ENCODE measurements around the gene CLDN7.

The CLDN7 gene

DNA sequence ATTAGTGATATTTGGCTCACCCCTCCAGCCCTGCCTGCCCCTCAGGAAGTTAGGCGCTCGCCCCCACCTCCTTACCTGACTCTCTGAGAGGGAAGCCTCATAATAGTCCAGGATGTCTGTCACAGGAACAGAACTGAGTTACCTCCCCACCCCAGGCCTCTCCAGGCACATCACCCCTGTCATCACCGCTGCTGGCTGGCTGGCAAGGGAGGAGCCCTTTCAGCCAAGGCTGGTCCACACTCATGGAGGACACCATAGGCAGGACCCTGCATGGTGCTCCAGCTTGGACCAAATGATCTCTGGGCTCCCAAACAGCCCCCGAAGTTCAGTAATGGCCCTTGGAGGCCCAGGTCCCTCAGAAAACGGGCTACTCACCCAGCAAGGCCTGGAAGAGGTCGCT, 44.1 kb downstream of the CLDN7 start:
- DNase-seq, result no peak

DNA sequence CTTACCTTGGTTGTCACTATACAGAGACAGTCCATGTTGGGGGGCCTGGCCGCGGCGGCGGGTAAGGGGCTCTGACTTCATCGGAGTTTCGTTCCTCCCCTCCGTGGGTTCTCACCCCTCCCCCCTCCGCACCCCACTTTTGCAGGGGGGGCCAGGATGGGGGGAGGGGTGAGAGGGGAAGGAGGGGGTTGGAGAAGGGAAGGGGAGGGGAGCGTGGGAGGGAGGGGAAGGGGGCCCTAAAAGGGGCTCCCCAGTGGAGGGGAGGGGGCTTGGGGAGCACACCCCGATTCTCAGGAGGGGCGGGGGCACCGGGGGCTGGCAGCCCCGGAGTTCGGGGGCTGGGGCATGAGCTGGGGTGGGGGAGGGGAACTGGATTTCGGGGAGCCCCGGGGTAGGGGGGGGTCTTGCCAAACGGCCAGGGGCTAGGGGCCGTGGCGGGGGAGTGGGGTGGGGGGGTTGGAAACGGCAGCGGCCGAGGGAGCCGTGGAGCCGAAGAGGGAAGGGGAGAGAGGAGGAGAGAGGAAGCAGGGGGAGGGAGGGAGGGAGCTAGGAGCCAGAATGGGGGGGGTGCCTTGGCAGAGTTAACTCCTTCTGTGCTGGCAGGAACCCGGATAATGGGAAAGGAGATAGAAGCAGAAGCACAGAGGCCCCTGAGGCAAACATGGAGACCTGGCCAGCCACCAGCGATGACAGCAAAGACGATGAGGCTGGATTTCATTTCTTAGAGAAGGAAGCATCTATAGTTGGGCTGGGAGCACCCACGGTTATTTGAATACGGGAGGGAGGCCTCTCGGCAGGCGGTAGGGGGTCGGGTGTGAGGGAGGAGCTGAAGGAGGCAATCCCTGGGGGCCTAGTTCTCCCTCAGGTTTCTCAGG, 44.9 kb downstream of the CLDN7 start:
- DNase-seq, result peak in 1 of 2 donors; percentile 34

GRCh38 chr17:7216242-7217112, 45.8 kb downstream of the CLDN7 start:
- no peak for DNase-seq

- DNase-seq, result no peak
Measured at GRCh38 chr17:7215652-7216180, 46.6 kb downstream of the CLDN7 start.

- no peak for DNase-seq
Measured at GRCh38 chr17:7215136-7215638, 47.1 kb downstream of the CLDN7 start.

DNA sequence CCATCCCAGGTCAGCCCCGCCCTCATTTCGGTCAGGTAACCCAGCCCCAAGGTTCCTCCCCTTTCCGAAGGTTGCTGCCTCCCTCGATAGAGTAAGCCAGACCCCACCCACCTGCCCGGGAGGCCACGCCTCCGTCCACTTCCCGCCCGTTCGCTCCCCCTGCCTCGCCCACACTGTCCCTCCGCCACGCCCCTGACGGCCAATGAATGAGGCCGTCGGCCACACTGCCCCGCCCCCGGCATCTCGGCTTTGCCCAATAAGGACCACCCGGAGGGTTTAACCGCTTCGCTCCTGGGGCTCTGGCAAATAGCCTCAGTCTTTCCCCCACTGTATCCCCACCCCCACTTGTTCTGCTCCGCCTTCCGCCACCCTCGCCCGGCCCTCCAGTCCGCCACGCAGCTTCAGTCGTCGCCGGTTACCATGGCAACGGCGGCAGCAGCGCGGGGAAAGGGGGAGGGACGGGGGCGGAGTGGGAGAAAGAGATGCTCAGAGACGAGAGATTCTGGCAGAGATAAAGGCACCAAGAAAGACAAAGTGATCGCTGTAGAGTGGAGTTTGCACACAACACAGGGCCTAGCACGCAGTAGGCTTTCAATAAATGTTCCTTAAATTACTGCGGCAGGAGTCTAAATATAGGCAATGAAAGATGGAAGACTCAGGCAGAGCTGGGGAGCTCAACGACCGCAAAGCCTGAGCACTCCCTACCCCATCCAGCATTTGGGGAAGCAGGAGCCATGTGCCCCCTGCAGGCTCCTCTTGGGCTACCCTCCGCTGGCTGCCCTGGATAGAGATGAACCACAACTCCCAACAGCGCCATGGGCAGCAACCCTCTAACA, 47.8 kb downstream of the CLDN7 start:
- DNase-seq, result peak; percentile 91 to 95

- peak; percentile 44 for DNase-seq
Measured at GRCh38 chr17:7213895-7214299, 48.4 kb downstream of the CLDN7 start.

DNA sequence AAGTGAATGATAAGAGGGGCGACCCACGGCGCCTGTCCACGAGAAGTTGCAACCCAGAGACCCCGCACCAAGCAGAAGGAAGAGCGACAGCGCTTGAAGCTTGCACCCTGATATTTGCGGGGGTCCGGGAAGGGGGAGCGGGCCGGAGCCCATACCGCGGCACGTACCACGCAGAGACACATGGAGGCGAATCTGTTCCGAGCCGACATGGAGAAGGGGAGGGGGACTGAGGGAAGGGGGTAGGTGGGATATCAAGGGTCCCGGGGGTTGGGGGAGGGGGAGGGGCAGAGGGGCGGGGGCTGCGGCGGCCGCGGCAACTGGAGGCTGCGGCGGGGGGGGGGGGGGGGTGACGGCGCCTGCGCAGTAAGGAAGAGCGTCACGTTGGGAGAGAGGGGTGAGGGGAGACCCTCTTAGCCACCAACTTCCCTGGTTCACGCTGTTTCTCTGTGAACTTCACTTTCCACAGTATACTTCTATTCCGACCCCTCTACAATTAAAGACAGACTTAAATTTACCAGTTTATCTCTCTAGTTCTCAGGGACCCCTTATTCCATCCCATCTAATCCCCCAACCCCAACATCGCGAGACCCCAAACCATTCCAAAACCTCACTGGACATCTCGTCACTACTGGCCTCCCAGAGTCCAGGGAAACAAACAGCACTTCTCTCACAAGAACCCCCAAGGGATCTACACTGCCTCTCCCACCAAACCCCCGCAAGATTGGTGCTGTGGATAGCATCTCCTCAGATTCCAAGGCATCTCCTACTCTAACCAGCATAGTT, 50.6 kb downstream of the CLDN7 start:
- no peak for DNase-seq

All from inflammatory macrophage treated with lipopolysaccharide for 1 hour (primary cell).